A549 (cell line): ENCODE results near the gene RCVRN. TPM values are rescaled to one million over a fixed set of nuclear protein-coding genes. Genes with fewer than 3 reads are reported as not detected.

ENCODE experiments used
- ATAC-seq, 2 experiments: fragments of 200-7000 bp in 1 of 2; fragments of >200 bp in 1 of 2; cut with Nextera tagmentation in 1 of 2; cut with Tn5 transposase in 1 of 2; 3 replicates each; pipeline versions ENCODE4 v1.8.0 to v1.9.1; 2018 to 2020; ENCODE audit warnings: mild to moderate bottlenecking in 1 of 2, moderate library complexity in 1 of 2
- CTCF ChIA-PET: fragments of 300-600 bp; sonication (Branson Sonifier 250); formaldehyde crosslinking; extraction: SDS; loops from one replicate; lab custom pipeline; 2021; ENCODE audit warnings: antibody characterized with exemption, inconsistent platforms; lab: Yijun Ruan, JAX
- POLR2A ChIA-PET: fragments of 350-600 bp; formaldehyde crosslinking; extraction: SDS; loops from one replicate; lab custom pipeline; 2021; ENCODE audit warnings: antibody characterized with exemption, inconsistent platforms; lab: Yijun Ruan, JAX
- DNase-seq, 2 experiments: peaks; one replicate each; pipeline versions ENCODE4 v3.0.0 to v3.0.0-alpha.2; 2011 to 2016; ENCODE audit warnings: low read depth in 1 of 2, low spot score in 1 of 2
- FAIRE-seq: peaks from 2 replicates; lab custom pipeline; 2011; peaks lifted over from hg19 to GRCh38; lab: Jason Lieb, UNC
- H3K27ac ChIP-seq, 2 experiments: fragments of >200 bp; sonication (Bioruptor Twin); formaldehyde crosslinking; 3 replicates each; pipeline ENCODE4 v1.5.1; 2016 to 2017
- H3K4me1 ChIP-seq: fragments of >200 bp; sonication (Bioruptor Twin); formaldehyde crosslinking; 3 replicates; pipeline ENCODE4 v1.6.1; 2016
- H3K4me2 ChIP-seq: fragments of >200 bp; sonication (Bioruptor Twin); formaldehyde crosslinking; 3 replicates; pipeline ENCODE4 v1.6.1; 2016
- H3K4me3 ChIP-seq: fragments of >200 bp; sonication (Bioruptor Twin); formaldehyde crosslinking; 3 replicates; pipeline ENCODE4 v1.5.1; 2016
- H3K9me3 ChIP-seq: fragments of >200 bp; sonication (Bioruptor Twin); formaldehyde crosslinking; 3 replicates; pipeline ENCODE4 v1.6.1; 2016
- BHLHE40 ChIP-seq: IDR thresholded peaks from 2 replicates; pipeline ENCODE4 v1.6.1; 2012; ENCODE audit warnings: low read depth, low read length, inconsistent platforms
- CEBPB ChIP-seq, 2 experiments: fragments of >200 bp in 1 of 2; sonication (Bioruptor Twin) in 1 of 2; formaldehyde crosslinking in 1 of 2; IDR thresholded peaks; 2 replicates each; pipeline ENCODE4 v1.6.1; 2012 to 2016
- CHD2 ChIP-seq: fragments of 150-350 bp; IDR thresholded peaks from 2 replicates; pipeline ENCODE4 v1.6.1; 2014; ENCODE audit warnings: low read length; ENCODE audit not compliant: partially characterized antibody
- CHD4 ChIP-seq: fragments of 200-600 bp; sonication (generic); IDR thresholded peaks from 2 replicates; pipeline ENCODE4 v1.6.1; 2016; ENCODE audit warnings: antibody characterized with exemption, mild to moderate bottlenecking, borderline replicate concordance
- EHF ChIP-seq: fragments of 250-450 bp; sonication (Bioruptor Pico); IDR thresholded peaks from 2 replicates; pipeline ENCODE4 v1.5.0; 2020; ENCODE audit warnings: mild to moderate bottlenecking
- EP300 ChIP-seq, 2 experiments: fragments of >200 bp; sonication (Bioruptor Twin); formaldehyde crosslinking; IDR thresholded peaks; 2 replicates in 1 of 2; 3 replicates in 1 of 2; pipeline ENCODE4 v1.6.1; 2016 to 2017
- FOSL2 ChIP-seq, 2 experiments: fragments of 450-650 bp in 1 of 2; fragments of >200 bp in 1 of 2; sonication (Bioruptor Twin) in 1 of 2; formaldehyde crosslinking; IDR thresholded peaks; 2 replicates each; pipeline versions ENCODE4 v1.5.0 to v1.6.1; 2016 to 2020; ENCODE audit warnings: mild to moderate bottlenecking in 1 of 2, moderate library complexity in 1 of 2
- GATA3 ChIP-seq: IDR thresholded peaks from 2 replicates; pipeline ENCODE4 v1.6.1; 2012; ENCODE audit warnings: borderline replicate concordance
- HDAC2 ChIP-seq: fragments of 200-600 bp; sonication (generic); IDR thresholded peaks from 2 replicates; pipeline ENCODE4 v1.6.1; 2016
- HEYL ChIP-seq: fragments of 250-450 bp; sonication (Bioruptor Pico); IDR thresholded peaks from 2 replicates; pipeline ENCODE4 v1.8.0; 2021; ENCODE audit warnings: mild to moderate bottlenecking, moderate library complexity
- HOXB5 ChIP-seq: fragments of 250-450 bp; sonication (Bioruptor Pico); IDR thresholded peaks from 2 replicates; pipeline ENCODE4 v1.5.0; 2020; ENCODE audit warnings: mild to moderate bottlenecking, moderate library complexity
- KDM5A ChIP-seq: fragments of 200-600 bp; sonication (generic); IDR thresholded peaks from 2 replicates; pipeline ENCODE4 v1.6.1; 2016; ENCODE audit warnings: antibody characterized with exemption, mild to moderate bottlenecking
- MAZ ChIP-seq: fragments of 150-350 bp; IDR thresholded peaks from 2 replicates; pipeline ENCODE4 v1.6.1; 2014; ENCODE audit warnings: antibody characterized with exemption, low read depth, low read length, borderline replicate concordance
- MYC ChIP-seq: IDR thresholded peaks from 2 replicates; pipeline ENCODE4 v1.6.1; 2012; ENCODE audit warnings: mild to moderate bottlenecking, inconsistent platforms, low read length, improper control_type of control experiment, borderline replicate concordance
- NFE2L2 ChIP-seq: fragments of 150-350 bp; conservative IDR thresholded peaks from 2 replicates; pipeline ENCODE4 v1.6.1; 2014; ENCODE audit warnings: low read length
- NPAS2 ChIP-seq: fragments of 250-450 bp; sonication (Bioruptor Pico); IDR thresholded peaks from 2 replicates; pipeline ENCODE4 v1.8.0; 2022; ENCODE audit warnings: mild to moderate bottlenecking, moderate library complexity, borderline replicate concordance
- POLR2A ChIP-seq: IDR thresholded peaks from 2 replicates; pipeline ENCODE4 v1.6.1; 2012; ENCODE audit warnings: mild to moderate bottlenecking, low read length
- POLR2AphosphoS2 ChIP-seq: conservative IDR thresholded peaks from 2 replicates; pipeline ENCODE4 v1.6.1; 2012; ENCODE audit warnings: low read length, improper control_type of control experiment, inconsistent platforms
- RARB ChIP-seq: fragments of 250-450 bp; sonication (Bioruptor Pico); IDR thresholded peaks from 2 replicates; pipeline ENCODE4 v1.8.0; 2021; ENCODE audit warnings: mild to moderate bottlenecking, moderate library complexity
- SREBF2 ChIP-seq: fragments of 450-650 bp; IDR thresholded peaks from 2 replicates; pipeline ENCODE4 v1.6.1; 2014; ENCODE audit warnings: mild to moderate bottlenecking, moderate library complexity
- ZC3H11A ChIP-seq: fragments of 450-650 bp; IDR thresholded peaks from 2 replicates; pipeline ENCODE4 v1.6.1; 2014; ENCODE audit warnings: antibody characterized with exemption, mild to moderate bottlenecking
- ZFP36 ChIP-seq: fragments of 450-650 bp; IDR thresholded peaks from 2 replicates; pipeline ENCODE4 v1.6.1; 2014; ENCODE audit warnings: borderline replicate concordance; ENCODE audit not compliant: partially characterized antibody
- ZNF302 ChIP-seq: fragments of 250-450 bp; sonication (Bioruptor Pico); IDR thresholded peaks from 2 replicates; pipeline ENCODE4 v1.9.0; 2021; ENCODE audit warnings: inconsistent platforms, mild to moderate bottlenecking, moderate library complexity
- WGBS: methylation state at CpG from one replicate; pipeline ENCODE4 v1.1.6; 2017; ENCODE audit errors: missing lambda C conversion rate; 5-methylcytosine and 5-hydroxymethylcytosine counted together
- polyA plus RNA-seq, 4 experiments: library from polyadenylated mRNA; depleted of rRNA in 3 of 4; stranded (reverse); fragments of >200 nt; fragmentation: RNase III in 1 of 4; extraction: RNeasy Plus Mini Kit Qiagen cat#74134 plus additional on column Dnase treatment in 1 of 4; gene quantifications; 2 replicates in 3 of 4; 3 replicates in 1 of 4; pipeline ENCODE4 v1.2.3, GENCODE V29; 2011 to 2017
- TF ChIP-seq, protein P1 (sequence below): fragments of 200-600 bp; sonication (generic); IDR thresholded peaks from 2 replicates; pipeline ENCODE4 v1.6.1; 2016; ENCODE audit warnings: antibody characterized with exemption, mild to moderate bottlenecking, moderate library complexity
- TF ChIP-seq, protein P2 (sequence below): fragments of >200 bp; sonication (Bioruptor Twin); formaldehyde crosslinking; IDR thresholded peaks from 3 replicates; pipeline ENCODE4 v1.5.1; 2016
- TF ChIP-seq, protein P3 (sequence below): fragments of 250-450 bp; sonication (Bioruptor Pico); IDR thresholded peaks from 2 replicates; pipeline ENCODE4 v1.5.0; 2020; ENCODE audit warnings: low read depth, mild to moderate bottlenecking, moderate library complexity

The RCVRN gene
- polyA plus RNA-seq, 2 of the 4 experiments (the other 2 are of a cell fraction): not detected

DNA sequence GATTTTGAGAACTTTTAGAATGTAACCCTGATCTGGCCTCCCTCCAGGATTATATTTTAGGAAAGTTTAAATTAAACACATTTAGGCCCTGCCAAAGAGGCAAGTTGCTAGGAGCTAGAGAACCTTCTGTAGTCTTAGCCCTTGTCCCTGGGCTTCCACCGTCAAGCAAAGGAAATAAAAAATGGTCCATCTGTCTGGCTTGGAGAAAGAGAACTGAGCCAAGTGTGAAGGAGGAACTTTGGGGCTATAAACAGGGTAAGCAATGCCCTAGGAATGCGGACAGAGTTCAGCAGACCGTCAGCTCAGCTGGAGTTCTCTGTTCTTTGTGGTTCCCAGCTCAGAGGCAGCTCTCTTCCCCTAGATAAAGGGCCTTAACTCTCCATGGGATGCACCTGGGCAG, 29.6 kb downstream of the RCVRN start:
- H3K4me2 ChIP-seq: no peak overlapping the region
- no peak overlapping the region for H3K4me3 ChIP-seq
- CTCF ChIA-PET: interaction anchor here (1.0 to 1.2 kb wide), 4 partner anchors 9 to 130 kb away, joined by 3 to 4 read pairs (median 3); no protein-coding TSS in a partner anchor
- peak; percentile 13 for FAIRE-seq
- TF ChIP-seq HOXB5 (CRISPR knock-in tag): no peak
- no peak for TF ChIP-seq KDM5A
- TF ChIP-seq ZNF302 (CRISPR knock-in tag): no peak
- no peak for TF ChIP-seq BHLHE40
- no peak for TF ChIP-seq SREBF2
- no peak for TF ChIP-seq NPAS2 (CRISPR knock-in tag)
- TF ChIP-seq HDAC2: no peak
- TF ChIP-seq EHF (CRISPR knock-in tag): no peak
- TF ChIP-seq CHD4: no peak
- TF ChIP-seq, protein P1, sequence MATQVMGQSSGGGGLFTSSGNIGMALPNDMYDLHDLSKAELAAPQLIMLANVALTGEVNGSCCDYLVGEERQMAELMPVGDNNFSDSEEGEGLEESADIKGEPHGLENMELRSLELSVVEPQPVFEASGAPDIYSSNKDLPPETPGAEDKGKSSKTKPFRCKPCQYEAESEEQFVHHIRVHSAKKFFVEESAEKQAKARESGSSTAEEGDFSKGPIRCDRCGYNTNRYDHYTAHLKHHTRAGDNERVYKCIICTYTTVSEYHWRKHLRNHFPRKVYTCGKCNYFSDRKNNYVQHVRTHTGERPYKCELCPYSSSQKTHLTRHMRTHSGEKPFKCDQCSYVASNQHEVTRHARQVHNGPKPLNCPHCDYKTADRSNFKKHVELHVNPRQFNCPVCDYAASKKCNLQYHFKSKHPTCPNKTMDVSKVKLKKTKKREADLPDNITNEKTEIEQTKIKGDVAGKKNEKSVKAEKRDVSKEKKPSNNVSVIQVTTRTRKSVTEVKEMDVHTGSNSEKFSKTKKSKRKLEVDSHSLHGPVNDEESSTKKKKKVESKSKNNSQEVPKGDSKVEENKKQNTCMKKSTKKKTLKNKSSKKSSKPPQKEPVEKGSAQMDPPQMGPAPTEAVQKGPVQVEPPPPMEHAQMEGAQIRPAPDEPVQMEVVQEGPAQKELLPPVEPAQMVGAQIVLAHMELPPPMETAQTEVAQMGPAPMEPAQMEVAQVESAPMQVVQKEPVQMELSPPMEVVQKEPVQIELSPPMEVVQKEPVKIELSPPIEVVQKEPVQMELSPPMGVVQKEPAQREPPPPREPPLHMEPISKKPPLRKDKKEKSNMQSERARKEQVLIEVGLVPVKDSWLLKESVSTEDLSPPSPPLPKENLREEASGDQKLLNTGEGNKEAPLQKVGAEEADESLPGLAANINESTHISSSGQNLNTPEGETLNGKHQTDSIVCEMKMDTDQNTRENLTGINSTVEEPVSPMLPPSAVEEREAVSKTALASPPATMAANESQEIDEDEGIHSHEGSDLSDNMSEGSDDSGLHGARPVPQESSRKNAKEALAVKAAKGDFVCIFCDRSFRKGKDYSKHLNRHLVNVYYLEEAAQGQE: no peak
- TF ChIP-seq CEBPB (IDR thresholded peaks at IDR 0.05): no peak
- no peak for TF ChIP-seq FOSL2 (IDR thresholded peaks at IDR 0.05)
- no peak for TF ChIP-seq FOSL2 (CRISPR knock-in tag; IDR thresholded peaks at IDR 0.05)
- no peak for TF ChIP-seq NFE2L2
- TF ChIP-seq POLR2AphosphoS2: no peak
- no peak for TF ChIP-seq CHD2
- no peak for TF ChIP-seq GATA3
- no peak for TF ChIP-seq ZC3H11A
- no peak for TF ChIP-seq HEYL
- no peak for TF ChIP-seq ZFP36
- H3K4me1 ChIP-seq: peaks cover 21% of the 10 kb centered on the region
- no peaks in the 10 kb centered on the region for H3K9me3 ChIP-seq
- POLR2A ChIA-PET: no interaction called here
- WGBS: 64% methylated on average over 3 of the region's 3 CpGs
- peak in 1 of 2 experiments; percentile 58; a peak in 2 of 6 replicates for ATAC-seq
- peak overlapping the region; percentile 43 to 52; a peak in 4 of 6 replicates for H3K27ac ChIP-seq
- DNase-seq: no peak

DNA sequence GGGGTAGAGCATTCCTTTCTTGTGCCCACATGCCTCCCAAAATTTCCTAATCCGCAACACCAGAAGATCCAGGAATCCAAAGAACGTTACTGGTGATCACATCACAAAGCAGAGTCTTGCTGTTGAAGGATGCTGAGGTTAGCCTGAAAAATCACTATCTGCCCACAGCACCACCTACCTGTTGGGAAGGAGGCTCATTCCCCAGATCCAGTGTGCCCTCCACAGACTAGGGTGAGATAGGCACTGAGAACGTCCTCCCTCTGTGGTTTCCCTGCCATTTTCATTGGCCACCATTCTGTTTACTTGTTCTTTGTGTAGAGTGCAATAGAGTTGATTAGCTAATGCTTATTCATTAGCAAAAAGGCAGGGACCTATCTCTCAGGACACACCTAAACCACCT, 30.3 kb downstream of the RCVRN start:
- H3K4me3 ChIP-seq: no peak overlapping the region
- POLR2A ChIA-PET: no interaction called here
- peak; percentile 56 for FAIRE-seq

More for the DNA sequence above, 30.3 kb downstream of the RCVRN start:
- Histone ChIP-seq H3K4me2 (no peak overlapping the region), H3K27ac (peak overlapping the region in 1 of 2 experiments; percentile 52; a peak in 4 of 6 replicates), H3K9me3 (no peaks in the 10 kb centered on the region), H3K4me1 (peaks cover 14% of the 10 kb centered on the region; the same call in 2 of the 3 replicates)
- ATAC-seq (peak; percentile 45 to 73; a peak in 3 of 6 replicates), DNase-seq (peak in 1 of 2 experiments; percentile 38)
- TF ChIP-seq RARB (CRISPR knock-in tag) (no peak), MYC (no peak), MAZ (no peak), POLR2A (no peak), EP300 (IDR thresholded peaks at IDR 0.05) (no peak)
- TF ChIP-seq, protein P2, sequence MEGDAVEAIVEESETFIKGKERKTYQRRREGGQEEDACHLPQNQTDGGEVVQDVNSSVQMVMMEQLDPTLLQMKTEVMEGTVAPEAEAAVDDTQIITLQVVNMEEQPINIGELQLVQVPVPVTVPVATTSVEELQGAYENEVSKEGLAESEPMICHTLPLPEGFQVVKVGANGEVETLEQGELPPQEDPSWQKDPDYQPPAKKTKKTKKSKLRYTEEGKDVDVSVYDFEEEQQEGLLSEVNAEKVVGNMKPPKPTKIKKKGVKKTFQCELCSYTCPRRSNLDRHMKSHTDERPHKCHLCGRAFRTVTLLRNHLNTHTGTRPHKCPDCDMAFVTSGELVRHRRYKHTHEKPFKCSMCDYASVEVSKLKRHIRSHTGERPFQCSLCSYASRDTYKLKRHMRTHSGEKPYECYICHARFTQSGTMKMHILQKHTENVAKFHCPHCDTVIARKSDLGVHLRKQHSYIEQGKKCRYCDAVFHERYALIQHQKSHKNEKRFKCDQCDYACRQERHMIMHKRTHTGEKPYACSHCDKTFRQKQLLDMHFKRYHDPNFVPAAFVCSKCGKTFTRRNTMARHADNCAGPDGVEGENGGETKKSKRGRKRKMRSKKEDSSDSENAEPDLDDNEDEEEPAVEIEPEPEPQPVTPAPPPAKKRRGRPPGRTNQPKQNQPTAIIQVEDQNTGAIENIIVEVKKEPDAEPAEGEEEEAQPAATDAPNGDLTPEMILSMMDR: peak; percentile 8; the same call in 1 of the 3 replicates
- TF ChIP-seq, protein P3, sequence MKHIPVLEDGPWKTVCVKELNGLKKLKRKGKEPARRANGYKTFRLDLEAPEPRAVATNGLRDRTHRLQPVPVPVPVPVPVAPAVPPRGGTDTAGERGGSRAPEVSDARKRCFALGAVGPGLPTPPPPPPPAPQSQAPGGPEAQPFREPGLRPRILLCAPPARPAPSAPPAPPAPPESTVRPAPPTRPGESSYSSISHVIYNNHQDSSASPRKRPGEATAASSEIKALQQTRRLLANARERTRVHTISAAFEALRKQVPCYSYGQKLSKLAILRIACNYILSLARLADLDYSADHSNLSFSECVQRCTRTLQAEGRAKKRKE (CRISPR knock-in tag): no peak
- CTCF ChIA-PET: interaction anchor here (0.7 to 1.8 kb wide), 7 partner anchors 8 to 147 kb away, joined by 3 to 6 read pairs (median 4); no protein-coding TSS in a partner anchor
- WGBS: 80% methylated on average over 3 of the region's 3 CpGs
